IMR-90 (cell line): ENCODE data around the gene ADRB2.

ENCODE experiments used
- MXI1 ChIP-seq: IDR thresholded peaks from 2 replicates; pipeline ENCODE4 v1.6.1; 2012; ENCODE audit warnings: low read depth, mild to moderate bottlenecking, low read length, moderate library complexity, borderline replicate concordance
- POLR2A ChIP-seq: IDR thresholded peaks from 2 replicates; pipeline ENCODE4 v1.6.1; 2012; ENCODE audit warnings: mild to moderate bottlenecking, low read depth, low read length
- RCOR1 ChIP-seq: IDR thresholded peaks from 2 replicates; pipeline ENCODE4 v1.6.1; 2012; ENCODE audit warnings: mild to moderate bottlenecking, low read length, improper control_type of control experiment; ENCODE audit not compliant: insufficient replicate concordance
- SMC3 ChIP-seq: fragments of 150-350 bp; IDR thresholded peaks from 2 replicates; pipeline ENCODE4 v1.6.1; 2016; ENCODE audit warnings: low read depth, mild to moderate bottlenecking, antibody characterized with exemption, low read length, moderate library complexity
- TF ChIP-seq, protein P1 (sequence below): conservative IDR thresholded peaks from 2 replicates; pipeline ENCODE4 v1.5.1; 2012; ENCODE audit warnings: mild to moderate bottlenecking, low read depth, low read length, improper control_type of control experiment
- TF ChIP-seq, protein P2 (sequence below): fragments of 150-350 bp; IDR thresholded peaks from 2 replicates; pipeline ENCODE4 v1.6.1; 2016; ENCODE audit warnings: low read depth, mild to moderate bottlenecking, low read length, moderate library complexity, borderline replicate concordance

DNA sequence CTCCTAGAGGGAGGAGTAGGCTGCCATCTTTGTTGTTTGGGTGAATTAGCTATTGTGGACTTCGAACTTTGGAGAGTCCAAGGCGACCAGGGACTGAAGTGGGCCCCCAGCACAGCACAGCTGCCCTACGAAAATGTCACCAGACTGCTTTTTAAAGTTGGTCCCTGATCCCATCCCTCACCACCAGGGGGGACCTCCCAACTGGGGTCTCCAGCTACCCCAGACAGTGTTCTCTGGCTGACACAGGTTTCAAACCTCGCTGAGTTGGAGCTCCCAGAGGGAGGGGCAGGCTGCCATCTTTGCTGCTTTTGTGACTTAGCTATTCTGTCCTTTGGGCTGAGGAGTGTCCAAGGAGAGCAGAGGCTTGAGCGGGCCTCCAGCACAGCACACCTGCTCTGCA lies 45.7 kb upstream of the ADRB2 start:
- no peak for TF ChIP-seq MXI1
- TF ChIP-seq, protein P1, sequence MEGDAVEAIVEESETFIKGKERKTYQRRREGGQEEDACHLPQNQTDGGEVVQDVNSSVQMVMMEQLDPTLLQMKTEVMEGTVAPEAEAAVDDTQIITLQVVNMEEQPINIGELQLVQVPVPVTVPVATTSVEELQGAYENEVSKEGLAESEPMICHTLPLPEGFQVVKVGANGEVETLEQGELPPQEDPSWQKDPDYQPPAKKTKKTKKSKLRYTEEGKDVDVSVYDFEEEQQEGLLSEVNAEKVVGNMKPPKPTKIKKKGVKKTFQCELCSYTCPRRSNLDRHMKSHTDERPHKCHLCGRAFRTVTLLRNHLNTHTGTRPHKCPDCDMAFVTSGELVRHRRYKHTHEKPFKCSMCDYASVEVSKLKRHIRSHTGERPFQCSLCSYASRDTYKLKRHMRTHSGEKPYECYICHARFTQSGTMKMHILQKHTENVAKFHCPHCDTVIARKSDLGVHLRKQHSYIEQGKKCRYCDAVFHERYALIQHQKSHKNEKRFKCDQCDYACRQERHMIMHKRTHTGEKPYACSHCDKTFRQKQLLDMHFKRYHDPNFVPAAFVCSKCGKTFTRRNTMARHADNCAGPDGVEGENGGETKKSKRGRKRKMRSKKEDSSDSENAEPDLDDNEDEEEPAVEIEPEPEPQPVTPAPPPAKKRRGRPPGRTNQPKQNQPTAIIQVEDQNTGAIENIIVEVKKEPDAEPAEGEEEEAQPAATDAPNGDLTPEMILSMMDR, result no peak
- no peak for TF ChIP-seq POLR2A
- TF ChIP-seq SMC3, result no peak
- TF ChIP-seq RCOR1, result no peak
- TF ChIP-seq, protein P2, sequence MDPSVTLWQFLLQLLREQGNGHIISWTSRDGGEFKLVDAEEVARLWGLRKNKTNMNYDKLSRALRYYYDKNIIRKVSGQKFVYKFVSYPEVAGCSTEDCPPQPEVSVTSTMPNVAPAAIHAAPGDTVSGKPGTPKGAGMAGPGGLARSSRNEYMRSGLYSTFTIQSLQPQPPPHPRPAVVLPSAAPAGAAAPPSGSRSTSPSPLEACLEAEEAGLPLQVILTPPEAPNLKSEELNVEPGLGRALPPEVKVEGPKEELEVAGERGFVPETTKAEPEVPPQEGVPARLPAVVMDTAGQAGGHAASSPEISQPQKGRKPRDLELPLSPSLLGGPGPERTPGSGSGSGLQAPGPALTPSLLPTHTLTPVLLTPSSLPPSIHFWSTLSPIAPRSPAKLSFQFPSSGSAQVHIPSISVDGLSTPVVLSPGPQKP, result no peak
